GM13977 (cell line): ENCODE measurements around the gene OLFM2.

ENCODE experiments used
- DNase-seq: peaks from one replicate; pipeline ENCODE4 v3.0.0; 2012; ENCODE audit warnings: low spot score
- CTCF ChIP-seq: IDR thresholded peaks from 2 replicates; pipeline ENCODE4 v1.5.1; 2012; ENCODE audit warnings: mild to moderate bottlenecking, control low read depth; ENCODE audit not compliant: insufficient read depth; ENCODE audit errors: extremely low read depth, missing control alignments
- in situ Hi-C: fragments of 300-500 bp; cut with MboI; formaldehyde crosslinking; loops from one replicate; pipeline ENCODE4 v1.12.0; 2022; ENCODE audit warnings: low sequenced_read_pairs, low pct_unique_long_range_greater_than_20kb, mixed read lengths, inconsistent platforms; ENCODE audit not compliant: unreplicated experiment

OLFM2 gene

GRCh38 chr19:9945319-9945966 lies 9.1 kb upstream of the OLFM2 start:
- no peak for TF ChIP-seq CTCF
- in situ Hi-C loops = loop anchor here (10.0 to 25.0 kb wide), 2 partner anchors 317 to 439 kb away; partner anchors contain the start of genes ICAM1, MRPL4 and TYK2
- no peak for DNase-seq

- TF ChIP-seq CTCF = no peak
- DNase-seq = no peak
- in situ Hi-C loops = loop anchor here (10.0 to 25.0 kb wide), 2 partner anchors 319 to 441 kb away; partner anchors contain the start of genes ICAM1, MRPL4 and TYK2
These were observed 7.4 kb upstream of the OLFM2 start for GRCh38 chr19:9943744-9944143.

GRCh38 chr19:9941671-9942070 lies 5.4 kb upstream of the OLFM2 start:
- TF ChIP-seq CTCF = no peak
- DNase-seq = no peak
- in situ Hi-C loops = loop anchor here (10.0 to 25.0 kb wide), 2 partner anchors 321 to 443 kb away; partner anchors contain the start of genes ICAM1, MRPL4 and TYK2

- TF ChIP-seq CTCF = no peak
- DNase-seq = no peak
- in situ Hi-C loops = loop anchor here (10.0 to 25.0 kb wide), 2 partner anchors 321 to 444 kb away; partner anchors contain the start of genes ICAM1, MRPL4 and TYK2
These were observed 4.9 kb upstream of the OLFM2 start for GRCh38 chr19:9941231-9941630.

GRCh38 chr19:9940778-9941177 lies 4.5 kb upstream of the OLFM2 start:
- no peak for TF ChIP-seq CTCF
- in situ Hi-C loops = loop anchor here (10.0 to 25.0 kb wide), 2 partner anchors 322 to 444 kb away; partner anchors contain the start of genes ICAM1, MRPL4 and TYK2
- no peak for DNase-seq

- no peak for TF ChIP-seq CTCF
- in situ Hi-C loops = loop anchor here (10.0 to 25.0 kb wide), 2 partner anchors 85 to 323 kb away; partner anchors contain the start of genes ICAM1 and MRPL4
- no peak for DNase-seq
These were observed 3.1 kb upstream of the OLFM2 start for GRCh38 chr19:9939301-9939913.
